GM21423 (cell line): ENCODE measurements around the gene SPIRE1.
"Not testable (repeated sequence)": the region's sequence is repeated elsewhere in the genome, so short reads cannot be mapped to it uniquely, and the experiment has no call there.

Experiments used
- ATAC-seq: cut with Tn5 transposase; IDR thresholded peaks from one replicate; pipeline ENCODE4 v1.9.1; 2021; ENCODE audit warnings: mild to moderate bottlenecking, moderate library complexity; ENCODE audit not compliant: unreplicated experiment

SPIRE1 gene

DNA sequence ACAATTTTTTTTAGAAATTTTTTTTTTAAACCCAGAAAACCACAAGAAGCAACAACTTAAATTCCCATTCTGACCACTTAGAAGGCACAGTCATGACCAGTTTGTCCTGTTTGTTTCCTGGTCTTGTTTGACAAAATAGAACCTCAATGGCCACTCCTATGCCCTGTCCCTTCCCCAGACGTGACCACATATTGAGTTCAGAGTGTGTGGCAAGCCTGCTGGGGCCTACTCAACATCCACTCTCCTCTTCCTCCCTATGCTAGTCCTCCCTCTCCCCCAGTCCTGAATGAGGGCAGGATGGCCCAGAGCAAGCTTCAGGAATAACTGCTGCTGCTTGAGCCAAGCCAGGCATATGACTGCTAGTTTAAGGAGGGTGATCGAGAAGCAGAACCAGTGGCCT, 160.6 kb downstream of the SPIRE1 start:
- ATAC-seq: no peak

DNA sequence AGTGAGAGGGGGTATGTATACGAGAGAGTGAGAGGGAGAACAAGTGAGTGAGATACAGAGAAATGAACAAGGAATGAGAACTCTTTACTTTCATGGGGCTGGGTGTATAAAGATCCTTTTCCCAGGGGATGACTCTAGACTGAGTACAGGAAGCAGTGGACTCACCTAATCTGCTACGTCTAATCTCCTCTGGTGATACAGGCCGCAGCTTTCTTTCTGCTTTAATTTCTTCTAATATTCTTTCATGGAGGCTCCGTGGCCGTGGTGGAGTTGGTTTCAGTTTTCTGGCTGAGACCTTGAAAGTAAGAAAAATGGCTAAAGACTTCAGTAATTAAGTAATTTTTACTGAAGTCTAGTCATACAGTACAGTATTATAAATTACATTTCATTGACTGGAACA, 165.0 kb downstream of the SPIRE1 start:
- no peak for ATAC-seq

- ATAC-seq: no peak
Observed at GRCh38 chr18:12491611-12492435, 166.1 kb downstream of the SPIRE1 start.

DNA sequence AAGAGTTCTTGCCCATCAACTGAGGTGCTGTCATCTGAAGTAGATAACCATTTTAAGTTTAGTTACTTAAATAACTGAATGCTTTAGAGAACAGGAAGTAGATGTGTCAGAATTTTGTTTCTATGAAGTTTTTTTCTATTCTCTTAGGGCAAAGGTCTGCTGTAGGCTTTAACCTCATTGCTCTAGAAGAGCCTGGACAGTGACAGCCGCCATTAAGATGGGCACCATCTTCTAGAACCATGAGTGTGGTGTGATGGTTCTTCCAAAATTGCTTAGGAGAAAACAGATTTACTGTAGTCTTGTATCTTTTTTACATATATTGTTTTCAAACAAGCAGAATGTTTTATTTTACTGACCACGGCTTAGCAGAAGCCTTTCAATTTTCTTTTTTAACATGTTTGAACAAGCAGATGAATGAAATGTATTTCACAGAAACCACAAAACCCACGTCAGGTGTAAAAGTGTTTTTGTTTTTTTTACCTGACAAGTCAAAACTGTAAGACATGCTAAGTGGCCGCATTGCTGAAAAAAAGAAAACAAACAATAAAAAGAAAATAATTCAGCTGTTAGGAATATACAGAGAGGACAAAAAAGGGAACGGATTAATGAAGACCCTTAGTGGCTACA, 172.3 kb downstream of the SPIRE1 start:
- no peak for ATAC-seq

DNA sequence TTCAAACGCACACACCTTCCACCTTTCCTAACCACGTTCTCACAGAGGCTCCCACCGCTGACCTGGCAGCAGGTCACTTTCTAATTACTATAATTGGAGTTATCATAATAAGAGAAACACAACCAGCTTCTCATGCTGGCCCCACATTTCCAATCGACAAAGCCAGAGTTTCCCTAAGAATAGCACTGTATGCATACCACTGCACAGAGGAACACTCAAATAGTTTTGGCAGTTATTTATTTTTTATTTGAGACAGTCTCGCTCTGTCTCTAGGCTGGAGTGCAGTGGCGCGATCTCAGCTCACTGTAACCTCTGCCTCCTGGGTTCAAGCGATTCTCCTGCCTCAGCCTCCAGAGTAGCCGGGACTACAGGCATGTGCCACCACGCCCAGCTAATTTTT, 176.0 kb downstream of the SPIRE1 start:
- ATAC-seq: not testable (repeated sequence)

GRCh38 chr18:12479982-12480381, 177.9 kb downstream of the SPIRE1 start:
- ATAC-seq: no peak

DNA sequence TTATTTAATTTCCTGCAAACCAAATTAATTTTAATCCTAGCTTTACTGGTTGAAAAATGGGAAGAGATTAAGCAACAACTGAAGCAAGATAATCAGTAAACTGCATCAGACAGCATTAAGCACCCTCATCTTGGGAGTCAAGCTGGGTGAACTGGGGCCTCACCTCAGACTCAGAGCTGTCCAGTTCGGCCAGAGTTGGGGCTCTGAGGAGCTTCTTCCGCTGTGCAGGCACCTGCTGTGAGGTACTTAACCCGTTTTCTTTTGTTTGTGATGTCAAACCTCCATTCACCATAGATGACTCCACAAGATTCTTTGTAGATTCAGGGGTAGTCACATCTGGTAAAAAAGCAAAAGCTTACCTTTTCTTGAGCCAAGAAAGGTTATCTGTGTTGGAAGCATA, 178.4 kb downstream of the SPIRE1 start:
- no peak for ATAC-seq

- ATAC-seq: no peak
Observed at GRCh38 chr18:12478269-12479047, 179.4 kb downstream of the SPIRE1 start.

DNA sequence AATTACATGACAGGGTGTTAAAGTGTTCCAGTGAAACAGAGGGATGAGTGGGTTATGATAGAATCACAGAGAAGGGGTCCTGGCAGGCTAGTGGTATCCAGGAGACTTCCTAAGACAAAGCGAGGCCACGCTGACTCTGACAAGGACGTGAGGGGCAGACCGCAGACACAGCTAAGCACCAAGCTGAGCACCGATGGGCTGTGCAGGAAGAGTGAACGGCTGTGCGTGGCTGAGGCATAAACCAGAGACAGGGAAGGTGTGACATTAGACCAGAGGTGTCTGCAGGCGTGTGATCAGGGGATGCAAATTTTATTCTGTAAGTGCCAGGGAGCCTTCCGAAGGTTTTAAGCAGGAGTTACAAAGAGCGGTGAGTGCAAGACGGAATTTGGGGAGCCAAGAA, 180.3 kb downstream of the SPIRE1 start:
- no peak for ATAC-seq

GRCh38 chr18:12476955-12477354, 181.0 kb downstream of the SPIRE1 start:
- no peak for ATAC-seq

- no peak for ATAC-seq
Observed at GRCh38 chr18:12474876-12475275, 183.0 kb downstream of the SPIRE1 start.

GRCh38 chr18:12474146-12474545, 183.8 kb downstream of the SPIRE1 start:
- ATAC-seq: no peak

- no peak for ATAC-seq
Observed at GRCh38 chr18:12470382-12471075, 187.4 kb downstream of the SPIRE1 start.

GRCh38 chr18:12468445-12468844, 189.5 kb downstream of the SPIRE1 start:
- no peak for ATAC-seq

DNA sequence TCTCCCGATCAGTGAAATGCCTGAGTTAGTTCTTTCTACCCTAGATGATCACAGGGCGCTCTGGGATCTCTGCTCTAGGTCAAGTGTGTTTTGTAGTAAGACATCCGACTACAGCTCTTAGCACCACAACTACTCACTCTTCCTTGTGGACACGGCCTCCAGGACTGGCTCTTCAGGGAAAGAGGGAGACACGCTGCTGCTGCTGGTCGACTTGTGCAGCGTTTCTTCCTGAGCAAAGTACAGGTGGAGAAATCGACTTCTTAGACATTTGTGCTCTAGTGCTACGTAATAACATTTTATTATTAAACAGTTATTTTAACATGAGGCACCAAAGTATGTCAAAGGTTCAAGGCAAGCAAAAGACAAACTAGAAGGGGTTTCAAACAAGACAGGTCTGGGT, 193.2 kb downstream of the SPIRE1 start:
- no peak for ATAC-seq

DNA sequence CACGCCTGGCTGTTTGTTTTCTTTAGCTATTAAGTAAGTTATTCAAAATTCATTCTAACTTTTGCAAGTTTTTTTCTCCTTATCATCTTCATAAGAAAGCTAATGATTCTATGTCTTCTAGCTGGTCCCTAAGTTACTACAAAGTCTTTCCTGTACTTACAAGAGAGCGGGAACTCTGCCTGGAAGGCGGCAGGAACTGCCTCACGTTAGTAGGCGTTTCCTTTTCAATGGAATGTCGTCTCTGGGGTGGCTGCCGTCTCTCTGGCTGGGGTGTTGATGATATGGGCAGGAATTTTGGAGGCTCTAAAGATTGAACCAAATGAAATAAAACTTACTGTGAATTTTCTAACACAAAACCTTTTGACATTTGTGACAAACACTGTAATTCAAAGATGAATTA, 194.7 kb downstream of the SPIRE1 start:
- no peak for ATAC-seq

DNA sequence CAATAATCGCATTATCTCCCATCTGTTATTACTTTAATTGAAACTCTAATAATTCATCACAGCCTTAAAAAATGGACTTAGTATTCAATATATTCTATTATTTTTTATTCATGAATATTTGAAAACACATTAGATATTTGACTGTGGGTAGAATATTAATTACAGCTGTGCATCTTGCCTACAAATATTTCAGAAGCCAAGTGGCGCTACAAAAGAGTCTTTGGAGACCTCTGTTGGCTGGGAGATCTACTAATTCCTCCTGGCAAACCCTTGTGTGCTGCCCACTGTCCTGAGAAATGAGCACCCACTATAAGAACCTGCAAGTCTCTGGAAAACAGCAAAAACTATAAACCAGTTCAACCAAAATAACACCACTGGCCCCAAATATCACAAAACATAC, 195.7 kb downstream of the SPIRE1 start:
- no peak for ATAC-seq

GRCh38 chr18:12461326-12461725, 196.6 kb downstream of the SPIRE1 start:
- ATAC-seq: no peak

- ATAC-seq: no peak
Observed at GRCh38 chr18:12460874-12461273, 197.0 kb downstream of the SPIRE1 start.

- ATAC-seq: no peak
Observed at GRCh38 chr18:12458771-12459170, 199.1 kb downstream of the SPIRE1 start.

GRCh38 chr18:12456441-12456840, 201.5 kb downstream of the SPIRE1 start:
- no peak for ATAC-seq
